Peyer's patch (tissue), 4 donors: ENCODE data around the gene TRIM47. TPM values are rescaled to one million over a fixed set of nuclear protein-coding genes. Genes with fewer than 3 reads are reported as not detected.

Experiments
- DNase-seq, 3 donors: peaks; one replicate each; pipeline ENCODE4 v3.0.0-alpha.2; 2017 to 2019
- H3K27ac ChIP-seq, 4 donors: fragments of 200-600 bp; sonication (generic); one replicate each; pipeline ENCODE4 v1.5.1; 2016 to 2019
- H3K27me3 ChIP-seq, 2 donors: fragments of 200-600 bp; sonication (generic); one replicate each; pipeline ENCODE4 v1.5.1; 2019
- H3K36me3 ChIP-seq, 3 donors: fragments of 200-600 bp; sonication (generic); one replicate each; pipeline ENCODE4 v1.5.1; 2016 to 2019
- H3K4me1 ChIP-seq, 4 donors: fragments of 200-600 bp; sonication (generic); one replicate each; pipeline ENCODE4 v1.5.1; 2016 to 2019
- H3K4me3 ChIP-seq, 4 donors: fragments of 200-600 bp; sonication (generic); 1 replicate in 3 of 4; 2 replicates in 1 of 4; pipeline ENCODE4 v1.5.1; 2016 to 2019; ENCODE audit warnings: mild to moderate bottlenecking in 1 of 4
- H3K9me3 ChIP-seq, 4 donors: fragments of 200-600 bp; sonication (generic); one replicate each; pipeline ENCODE4 v1.5.1; 2016 to 2019; ENCODE audit warnings: mild to moderate bottlenecking in 1 of 4
- CTCF ChIP-seq, 6 experiments: fragments of 450-650 bp in 4 of 6; fragments of 200-600 bp in 2 of 6; sonication (generic) in 1 of 6; IDR thresholded peaks; one replicate each; pipeline ENCODE4 v1.5.1; 2017 to 2019; ENCODE audit warnings: antibody characterized with exemption in 6 of 6, mild to moderate bottlenecking in 3 of 6, moderate library complexity in 1 of 6
- POLR2A ChIP-seq, 2 donors: fragments of 450-650 bp; IDR thresholded peaks; one replicate each; pipeline ENCODE4 v1.5.1; 2017; ENCODE audit warnings: antibody characterized with exemption in 2 of 2, mild to moderate bottlenecking in 2 of 2, moderate library complexity in 2 of 2
- total RNA-seq, 4 donors: library from RNA; depleted of rRNA; stranded (reverse); fragments of >200 nt; gene quantifications; one replicate each; pipeline ENCODE4 v1.1.0, GENCODE V29; 2016

Gene TRIM47
- total RNA-seq, 4 donors from 2014 or later: 16.5 to 61.4 (median 45.7) TPM

- no peaks in the 10 kb centered on the region for H3K9me3 ChIP-seq
- TF ChIP-seq CTCF (IDR thresholded peaks at IDR 0.05): no peak
- no peak for TF ChIP-seq POLR2A (IDR thresholded peaks at IDR 0.05)
- peaks cover 0 to 26% (median 9%) of the 10 kb centered on the region in 4 donors for H3K4me1 ChIP-seq
- H3K36me3 ChIP-seq: peaks cover 0 to 35% (median 0%) of the 10 kb centered on the region in 3 donors
- peak overlapping the region; percentile 32 to 79 (median 64) for H3K27ac ChIP-seq
- peak overlapping the region; percentile 14 to 41 (median 37) for H3K4me3 ChIP-seq
- DNase-seq: peak in 1 of 3 donors; percentile 33
- no peaks in the 10 kb centered on the region for H3K27me3 ChIP-seq
Measured at GRCh38 chr17:75828076-75828400, 50.3 kb downstream of the TRIM47 start.

- H3K36me3 ChIP-seq: peaks cover 0 to 40% (median 0%) of the 10 kb centered on the region in 3 donors
- H3K27ac ChIP-seq: peak overlapping the region; percentile 32 to 79 (median 64)
- peak overlapping the region; percentile 14 to 41 (median 37) for H3K4me3 ChIP-seq
Measured at GRCh38 chr17:75827308-75828075, 50.9 kb downstream of the TRIM47 start.

GRCh38 chr17:75826561-75827307, 51.6 kb downstream of the TRIM47 start:
- peaks cover 0 to 43% (median 0%) of the 10 kb centered on the region in 3 donors for H3K36me3 ChIP-seq
- peaks cover 0 to 25% (median 7%) of the 10 kb centered on the region in 4 donors for H3K4me1 ChIP-seq
- H3K27ac ChIP-seq: peak overlapping the region; percentile 32 to 79 (median 64)
- no peak overlapping the region for H3K4me3 ChIP-seq
- no peaks in the 10 kb centered on the region for H3K9me3 ChIP-seq
- no peak for DNase-seq
- no peak for TF ChIP-seq CTCF (IDR thresholded peaks at IDR 0.05)
- TF ChIP-seq POLR2A (IDR thresholded peaks at IDR 0.05): no peak
- no peaks in the 10 kb centered on the region for H3K27me3 ChIP-seq

More at GRCh38 chr17:75827308-75828075, 50.9 kb downstream of the TRIM47 start:
- Histone ChIP-seq H3K4me1 (peaks cover 0 to 22% (median 7%) of the 10 kb centered on the region in 4 donors), H3K9me3 (no peaks in the 10 kb centered on the region), H3K27me3 (no peaks in the 10 kb centered on the region)
- TF ChIP-seq POLR2A (IDR thresholded peaks at IDR 0.05) (no peak), CTCF (IDR thresholded peaks at IDR 0.05) (peak; percentile 58 to 71 (median 64))
- peak; percentile 65 to 76 (median 67) for DNase-seq

- no peak overlapping the region for H3K27ac ChIP-seq
- no peak for TF ChIP-seq POLR2A (IDR thresholded peaks at IDR 0.05)
- TF ChIP-seq CTCF (IDR thresholded peaks at IDR 0.05): no peak
- no peak for DNase-seq
Measured at GRCh38 chr17:75825748-75826370, 52.5 kb downstream of the TRIM47 start.

GRCh38 chr17:75825149-75825552, 53.2 kb downstream of the TRIM47 start:
- H3K4me3 ChIP-seq: no peak overlapping the region
- no peaks in the 10 kb centered on the region for H3K27me3 ChIP-seq
- TF ChIP-seq CTCF (IDR thresholded peaks at IDR 0.05): no peak
- TF ChIP-seq POLR2A (IDR thresholded peaks at IDR 0.05): no peak
- no peaks in the 10 kb centered on the region for H3K9me3 ChIP-seq
- DNase-seq: no peak
- H3K27ac ChIP-seq: no peak overlapping the region
- peaks cover 0 to 19% (median 7%) of the 10 kb centered on the region in 4 donors for H3K4me1 ChIP-seq
- peaks cover 0 to 51% (median 0%) of the 10 kb centered on the region in 3 donors for H3K36me3 ChIP-seq

More at GRCh38 chr17:75825748-75826370, 52.5 kb downstream of the TRIM47 start:
- Histone ChIP-seq H3K4me1 (peaks cover 0 to 19% (median 7%) of the 10 kb centered on the region in 4 donors), H3K4me3 (no peak overlapping the region), H3K36me3 (peaks cover 0 to 47% (median 0%) of the 10 kb centered on the region in 3 donors), H3K9me3 (no peaks in the 10 kb centered on the region), H3K27me3 (no peaks in the 10 kb centered on the region)
